GM23338 (cell line): ENCODE results near the gene COL8A1. TPM values are rescaled to one million over a fixed set of nuclear protein-coding genes. Genes with fewer than 3 reads are reported as not detected.

Experiments used
- ATAC-seq: fragments of 200-7000 bp; cut with Tn5 transposase; 3 replicates; pipeline ENCODE4 v1.9.1; 2020
- DNase-seq: peaks from one replicate; pipeline ENCODE4 v3.0.0-alpha.2; 2015; ENCODE audit warnings: low spot score
- H2AFZ ChIP-seq: fragments of 200-600 bp; sonication (generic); 2 replicates; pipeline ENCODE4 v1.8.0; 2016; ENCODE audit warnings: antibody characterized with exemption, mild to moderate bottlenecking, moderate library complexity
- H3F3A ChIP-seq: fragments of 200-600 bp; sonication (generic); replicated peaks from 2 replicates; pipeline ENCODE4 v1.8.0; 2017; ENCODE audit warnings: antibody characterized with exemption, mixed run types, low read depth
- H3K27ac ChIP-seq: fragments of 200-600 bp; sonication (generic); 2 replicates; pipeline ENCODE4 v1.6.1; 2016; ENCODE audit warnings: low read depth
- H3K27me3 ChIP-seq: fragments of 200-600 bp; sonication (generic); 2 replicates; pipeline ENCODE4 v1.8.0; 2016; ENCODE audit warnings: mild to moderate bottlenecking, mixed run types, moderate library complexity; ENCODE audit not compliant: insufficient read depth
- H3K36me3 ChIP-seq: fragments of 200-600 bp; sonication (generic); 2 replicates; pipeline ENCODE4 v1.8.0; 2016; ENCODE audit warnings: mild to moderate bottlenecking; ENCODE audit not compliant: insufficient read depth
- H3K4me1 ChIP-seq: fragments of 200-600 bp; sonication (generic); 2 replicates; pipeline ENCODE4 v1.8.0; 2016; ENCODE audit warnings: mild to moderate bottlenecking, moderate library complexity; ENCODE audit not compliant: insufficient read depth
- H3K4me2 ChIP-seq: fragments of 200-600 bp; sonication (generic); 2 replicates; pipeline ENCODE4 v1.7.1; 2017; ENCODE audit warnings: mixed run types
- H3K4me3 ChIP-seq: fragments of 200-600 bp; sonication (generic); 2 replicates; pipeline ENCODE4 v1.6.1; 2016; ENCODE audit warnings: mixed run types
- H3K79me2 ChIP-seq: fragments of 200-600 bp; sonication (generic); replicated peaks from 2 replicates; pipeline ENCODE4 v1.8.0; 2017; ENCODE audit warnings: mild to moderate bottlenecking; ENCODE audit not compliant: insufficient read depth
- H3K9me2 ChIP-seq: fragments of 200-600 bp; sonication (generic); 2 replicates; pipeline ENCODE4 v1.8.0; 2017; ENCODE audit not compliant: insufficient read depth
- H4K20me1 ChIP-seq: fragments of 200-600 bp; sonication (generic); replicated peaks from 2 replicates; pipeline ENCODE4 v1.8.0; 2017; ENCODE audit warnings: mild to moderate bottlenecking; ENCODE audit not compliant: insufficient read depth
- H3K27ac Mint-ChIP-seq: 2 replicates; pipeline ENCODE4 v1.8.0; 2020; ENCODE audit warnings: inconsistent platforms, mild to moderate bottlenecking, moderate library complexity, mixed read lengths
- H3K27me3 Mint-ChIP-seq: 3 replicates; pipeline ENCODE4 v1.8.0; 2022; ENCODE audit warnings: low read depth, mild to moderate bottlenecking, moderate library complexity, mixed read lengths, inconsistent platforms; ENCODE audit not compliant: insufficient read depth, poor library complexity
- H3K36me3 Mint-ChIP-seq: 3 replicates; pipeline ENCODE4 v1.8.0; 2021; ENCODE audit warnings: low read depth, mild to moderate bottlenecking, inconsistent platforms, moderate library complexity, mixed read lengths
- H3K4me1 Mint-ChIP-seq: 3 replicates; pipeline ENCODE4 v1.8.0; 2020; ENCODE audit warnings: mild to moderate bottlenecking, inconsistent platforms, mixed read lengths
- H3K4me3 Mint-ChIP-seq: 3 replicates; pipeline ENCODE4 v1.8.0; 2021; ENCODE audit warnings: moderate library complexity, mild to moderate bottlenecking, inconsistent platforms, mixed read lengths
- H3K9me3 Mint-ChIP-seq: 3 replicates; pipeline ENCODE4 v1.8.0; 2020; ENCODE audit warnings: moderate library complexity, mild to moderate bottlenecking, inconsistent platforms, mixed read lengths
- CREB1 ChIP-seq: fragments of 250-450 bp; sonication (Bioruptor Pico); IDR thresholded peaks from 2 replicates; pipeline ENCODE4 v1.5.0; 2020; ENCODE audit warnings: low read depth, mild to moderate bottlenecking, moderate library complexity
- NANOG ChIP-seq: IDR thresholded peaks from 2 replicates; pipeline ENCODE4 v1.6.1; 2016; ENCODE audit warnings: antibody characterized with exemption, borderline replicate concordance
- ZNF462 ChIP-seq: fragments of 250-450 bp; sonication (Bioruptor Pico); IDR thresholded peaks from 2 replicates; pipeline ENCODE4 v1.5.0; 2020; ENCODE audit warnings: mild to moderate bottlenecking, moderate library complexity
- polyA plus RNA-seq: library from polyadenylated mRNA; unstranded; fragments of >200 nt; fragmentation: Nextera tagmentation; extraction: Ambion mirVana; gene quantifications from 2 replicates; pipeline ENCODE4 v1.2.1, GENCODE V29; 2016
- total RNA-seq: library from RNA; depleted of rRNA; stranded (reverse); fragments of >200 nt; shearing (Covaris generic); gene quantifications from 2 replicates; pipeline ENCODE4 v1.2.3, GENCODE V29; 2014
- TF ChIP-seq, protein P1 (sequence below), 2 experiments: fragments of 200-600 bp in 1 of 2; sonication (generic) in 1 of 2; conservative IDR thresholded peaks; 2 replicates each; pipeline versions ENCODE4 v1.5.1 to v1.6.1; 2016 to 2017; ENCODE audit warnings: antibody characterized with exemption in 2 of 2, low read depth in 2 of 2, mild to moderate bottlenecking in 2 of 2, moderate library complexity in 1 of 2

COL8A1 gene
- total and polyA plus RNA-seq, 2 experiments from 2014 or later, result 0.26 to 0.97 TPM

DNA sequence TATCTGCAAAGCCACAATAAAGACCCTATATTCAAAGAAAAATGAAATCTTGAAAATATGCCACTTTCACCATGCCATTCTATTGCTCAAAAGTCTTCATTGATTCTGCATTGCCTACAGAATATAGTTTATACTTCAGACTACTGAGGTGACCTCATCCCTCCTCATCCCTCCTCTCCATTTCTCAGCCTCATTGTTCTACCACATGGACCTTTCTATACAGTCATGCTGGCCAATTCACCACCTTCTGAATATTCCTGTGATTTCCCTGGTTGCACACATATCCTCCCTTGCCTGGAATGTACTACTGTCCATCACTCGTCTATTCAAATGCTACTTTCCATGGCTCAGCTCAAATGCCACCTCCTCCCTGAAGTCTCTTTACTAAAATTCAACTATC is 3.5 kb upstream of the COL8A1 start:
- no peak for DNase-seq
- H3K9me3 Mint-ChIP-seq, result no peaks in the 10 kb centered on the region
- no peak overlapping the region for H2AFZ ChIP-seq
- no peaks in the 10 kb centered on the region for H4K20me1 ChIP-seq
- H3F3A ChIP-seq, result no peaks in the 10 kb centered on the region
- peaks cover 68% of the 10 kb centered on the region for H3K4me1 Mint-ChIP-seq
- no peaks in the 10 kb centered on the region for H3K36me3 Mint-ChIP-seq
- H3K79me2 ChIP-seq, result no peaks in the 10 kb centered on the region
- no peaks in the 10 kb centered on the region for H3K9me2 ChIP-seq
- ATAC-seq, result no peak
- no peak overlapping the region for H3K27ac ChIP-seq
- peaks cover 24% of the 10 kb centered on the region for H3K27me3 Mint-ChIP-seq
- H3K27ac Mint-ChIP-seq, result no peak overlapping the region
- H3K4me3 Mint-ChIP-seq, result no peak overlapping the region; the same call in 2 of the 3 replicates
- peaks cover 70% of the 10 kb centered on the region for H3K4me1 ChIP-seq
- no peak overlapping the region for H3K4me3 ChIP-seq
- TF ChIP-seq ZNF462 (CRISPR knock-in tag) (no peak), NANOG (no peak)
- TF ChIP-seq, protein P1, sequence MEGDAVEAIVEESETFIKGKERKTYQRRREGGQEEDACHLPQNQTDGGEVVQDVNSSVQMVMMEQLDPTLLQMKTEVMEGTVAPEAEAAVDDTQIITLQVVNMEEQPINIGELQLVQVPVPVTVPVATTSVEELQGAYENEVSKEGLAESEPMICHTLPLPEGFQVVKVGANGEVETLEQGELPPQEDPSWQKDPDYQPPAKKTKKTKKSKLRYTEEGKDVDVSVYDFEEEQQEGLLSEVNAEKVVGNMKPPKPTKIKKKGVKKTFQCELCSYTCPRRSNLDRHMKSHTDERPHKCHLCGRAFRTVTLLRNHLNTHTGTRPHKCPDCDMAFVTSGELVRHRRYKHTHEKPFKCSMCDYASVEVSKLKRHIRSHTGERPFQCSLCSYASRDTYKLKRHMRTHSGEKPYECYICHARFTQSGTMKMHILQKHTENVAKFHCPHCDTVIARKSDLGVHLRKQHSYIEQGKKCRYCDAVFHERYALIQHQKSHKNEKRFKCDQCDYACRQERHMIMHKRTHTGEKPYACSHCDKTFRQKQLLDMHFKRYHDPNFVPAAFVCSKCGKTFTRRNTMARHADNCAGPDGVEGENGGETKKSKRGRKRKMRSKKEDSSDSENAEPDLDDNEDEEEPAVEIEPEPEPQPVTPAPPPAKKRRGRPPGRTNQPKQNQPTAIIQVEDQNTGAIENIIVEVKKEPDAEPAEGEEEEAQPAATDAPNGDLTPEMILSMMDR (conservative IDR thresholded peaks at IDR 0.05; ENCODE audit: low read depth in 2 of 2), result no peak
- H3K27me3 ChIP-seq, result peaks cover 47% of the 10 kb centered on the region
- 0 out of 2 replicates have a peak overlapping the region, but pooled peaks have one; percentile 40 for H3K4me2 ChIP-seq
- no peaks in the 10 kb centered on the region for H3K36me3 ChIP-seq

DNA sequence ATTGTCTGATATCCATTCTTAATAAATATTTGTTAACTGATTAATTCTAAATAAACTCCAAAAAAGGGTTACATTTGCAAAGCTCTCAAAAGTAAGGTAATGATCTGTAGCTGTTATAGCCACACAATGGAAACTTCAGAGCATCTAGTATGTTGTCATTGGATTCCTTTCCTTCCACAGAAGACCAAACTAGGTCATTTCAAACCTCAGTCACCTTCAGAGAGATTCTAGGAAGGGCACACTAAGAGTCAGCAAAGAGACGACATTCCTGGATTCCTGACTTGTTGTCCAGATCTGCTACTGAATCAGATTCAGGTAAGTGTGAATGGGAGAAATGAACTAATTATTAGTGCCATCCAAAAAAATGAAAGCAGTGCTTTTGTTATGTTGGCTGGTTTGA is 3.0 kb upstream of the COL8A1 start:
- Mint-ChIP-seq H3K4me1 (peaks cover 68% of the 10 kb centered on the region), H3K4me3 (no peak overlapping the region), H3K36me3 (no peaks in the 10 kb centered on the region), H3K27ac (no peak overlapping the region), H3K27me3 (peaks cover 24% of the 10 kb centered on the region), H3K9me3 (no peaks in the 10 kb centered on the region)
- Histone ChIP-seq H3K4me1 (peaks cover 70% of the 10 kb centered on the region), H3K9me2 (no peaks in the 10 kb centered on the region), H3K4me2 (no peak overlapping the region), H3K27me3 (peaks cover 52% of the 10 kb centered on the region), H3K36me3 (no peaks in the 10 kb centered on the region), H4K20me1 (no peaks in the 10 kb centered on the region), H2AFZ (no peak overlapping the region), H3K79me2 (no peaks in the 10 kb centered on the region), H3K27ac (no peak overlapping the region), H3F3A (no peaks in the 10 kb centered on the region), H3K4me3 (no peak overlapping the region)
- ATAC-seq, result no peak
- DNase-seq, result no peak
- no peak for TF ChIP-seq CREB1 (CRISPR knock-in tag)
- TF ChIP-seq ZNF462 (CRISPR knock-in tag), result no peak
